GM21786 (cell line): ENCODE measurements around the gene B4GALNT3.
"Not testable (repeated sequence)": the region's sequence is repeated elsewhere in the genome, so short reads cannot be mapped to it uniquely, and the experiment has no call there.

Experiments
- ATAC-seq: cut with Tn5 transposase; IDR thresholded peaks from one replicate; pipeline ENCODE4 v1.9.1; 2021; ENCODE audit not compliant: unreplicated experiment

Gene B4GALNT3

GRCh38 chr12:459430-460258 lies at the start of gene B4GALNT3:
TSS of gene B4GALNT3 (plus strand) at chr12:459939. CDS start at chr12:460377, 438 bp downstream.
- no peak for ATAC-seq

DNA sequence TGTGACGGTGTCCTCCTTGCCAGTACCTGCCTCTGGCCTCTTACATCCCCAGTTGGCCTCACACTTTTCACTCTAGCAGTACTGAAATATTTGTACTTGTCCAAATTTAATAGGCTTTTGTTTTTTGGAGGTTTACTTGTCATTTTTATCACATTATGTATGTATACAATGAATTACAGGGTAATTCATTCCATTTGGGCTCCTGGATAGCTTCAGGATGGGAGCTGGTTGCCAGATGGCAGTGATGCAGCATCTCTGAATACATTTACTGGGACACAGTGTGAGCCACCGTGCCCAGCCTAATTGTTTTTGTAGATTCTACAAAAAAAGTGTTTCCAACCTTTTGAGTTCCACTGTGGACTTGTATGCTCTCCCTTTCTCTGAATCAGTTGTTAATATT lies 44.9 kb upstream of the B4GALNT3 start:
- ATAC-seq = no peak

GRCh38 chr12:418432-418831 lies 41.3 kb upstream of the B4GALNT3 start:
- no peak for ATAC-seq

- ATAC-seq = no peak
Measured at GRCh38 chr12:422526-422925, 37.2 kb upstream of the B4GALNT3 start.

DNA sequence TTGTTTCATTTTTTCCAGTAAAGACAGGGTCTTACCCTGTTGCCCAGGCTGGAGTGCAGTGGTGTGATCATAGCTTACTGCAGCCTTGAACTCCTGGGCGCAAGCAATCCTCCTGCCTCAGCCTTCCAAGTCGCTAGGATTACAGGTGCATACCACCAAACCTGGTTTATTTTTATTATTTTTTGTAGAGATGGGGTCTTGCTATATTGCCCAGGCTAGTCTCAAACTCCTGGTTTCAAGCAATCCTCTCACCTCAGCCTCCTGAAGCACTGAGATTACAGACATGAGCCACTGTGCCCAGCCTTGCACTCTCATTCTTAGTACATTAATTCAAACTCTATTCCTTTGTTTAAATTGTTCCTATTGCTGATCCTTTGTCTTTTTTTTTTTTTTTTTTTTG lies 24.0 kb upstream of the B4GALNT3 start:
- ATAC-seq = not testable (repeated sequence)

DNA sequence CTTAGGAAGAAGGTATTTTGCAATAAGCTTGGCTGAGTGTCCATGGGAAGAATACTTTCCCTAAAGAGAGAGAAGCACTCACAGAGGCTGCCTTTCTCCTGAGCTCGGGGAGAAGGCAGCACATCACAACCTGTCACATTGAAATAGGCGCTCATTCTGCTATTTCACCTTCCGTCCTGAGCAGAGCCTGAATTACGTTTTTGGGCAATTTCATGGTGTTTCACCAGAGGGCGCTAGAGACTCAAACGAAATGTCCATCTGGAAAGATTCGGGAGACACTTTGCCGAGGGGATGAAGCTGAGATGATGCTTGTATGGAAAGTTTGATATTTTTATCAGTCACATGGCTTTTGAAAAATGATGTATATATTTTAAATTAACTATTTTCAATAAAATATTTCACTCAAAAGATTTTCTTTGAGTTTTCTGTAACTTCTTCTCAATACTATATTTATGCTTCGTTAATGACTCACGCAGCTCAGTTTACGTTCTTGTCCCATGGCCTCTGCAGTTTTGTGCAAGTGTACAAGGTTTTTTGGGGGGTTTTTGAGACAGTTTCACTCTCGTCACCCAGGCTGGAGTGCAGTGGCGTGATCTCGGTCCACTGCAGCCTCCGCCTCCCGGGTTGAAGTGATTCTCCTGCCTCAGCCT lies 17.4 kb upstream of the B4GALNT3 start:
- ATAC-seq = no peak

DNA sequence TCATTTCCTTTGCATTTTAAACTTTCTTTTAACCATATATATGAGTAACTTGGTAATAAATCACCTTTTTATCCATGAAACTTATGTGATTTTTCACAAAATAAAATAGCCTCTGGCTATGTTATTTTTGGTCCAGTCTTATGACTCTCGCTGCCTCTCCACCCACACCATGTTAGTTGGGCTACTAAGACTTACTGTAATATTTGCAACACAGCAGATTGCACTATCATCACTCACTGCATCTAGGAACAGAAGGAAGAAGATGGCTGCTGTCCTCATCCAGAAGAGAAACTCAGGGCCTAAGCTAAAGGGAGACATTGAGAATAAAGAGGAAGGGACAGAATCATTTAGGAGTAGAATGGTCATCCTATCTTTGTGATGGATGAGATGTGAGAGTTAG lies 12.6 kb upstream of the B4GALNT3 start:
- no peak for ATAC-seq

- no peak for ATAC-seq
Measured at GRCh38 chr12:449203-449602, 10.5 kb upstream of the B4GALNT3 start.

DNA sequence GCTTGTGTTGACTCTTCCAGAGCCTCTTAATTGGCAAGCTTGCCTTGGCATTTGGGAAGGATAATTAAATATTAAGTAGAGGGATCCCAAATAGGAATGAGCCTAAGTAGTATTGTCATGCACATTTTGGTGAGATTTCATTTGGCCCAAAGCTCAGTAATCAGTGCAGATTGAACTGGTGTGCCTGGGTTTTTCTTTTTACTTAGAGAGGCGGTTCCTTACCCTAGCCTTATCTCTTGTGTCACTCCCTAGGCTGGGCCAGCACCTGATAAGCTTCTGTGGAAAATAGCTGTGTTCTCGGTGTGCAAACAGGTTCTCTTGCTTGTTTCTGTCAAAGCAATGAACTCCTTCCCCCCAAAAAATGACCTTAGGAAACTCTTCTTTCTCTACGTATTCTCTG lies 9.3 kb upstream of the B4GALNT3 start:
- ATAC-seq = no peak

DNA sequence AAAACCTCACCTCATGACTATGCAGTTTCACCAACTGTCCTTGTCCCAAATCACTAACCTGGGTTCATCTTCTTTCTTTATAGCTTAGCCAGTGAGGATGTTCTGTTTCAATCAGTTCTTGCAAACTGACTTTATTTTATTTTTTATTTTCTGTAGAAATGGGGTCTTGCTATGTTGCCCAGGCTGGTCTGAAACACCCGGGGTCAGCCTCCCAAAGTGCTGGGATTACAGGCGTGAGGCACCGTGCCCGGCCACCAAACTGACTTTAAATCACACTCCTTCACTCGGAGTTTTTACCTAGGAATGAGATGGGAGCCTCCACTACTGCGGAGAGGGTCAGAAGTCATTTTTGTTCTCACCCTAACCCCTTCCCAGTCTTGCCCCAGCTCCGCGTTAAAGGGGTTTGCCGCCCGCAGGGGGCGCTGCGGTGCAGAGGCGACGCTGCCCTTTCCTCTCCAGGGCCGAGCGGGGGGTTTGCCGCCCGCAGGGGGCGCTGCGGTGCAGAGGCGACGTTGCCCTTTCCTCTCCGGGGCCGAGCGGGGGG lies 7.0 kb upstream of the B4GALNT3 start:
- ATAC-seq = no peak

GRCh38 chr12:454833-455232 lies 4.9 kb upstream of the B4GALNT3 start:
- no peak for ATAC-seq

GRCh38 chr12:455821-456220 lies 3.9 kb upstream of the B4GALNT3 start:
- no peak for ATAC-seq

DNA sequence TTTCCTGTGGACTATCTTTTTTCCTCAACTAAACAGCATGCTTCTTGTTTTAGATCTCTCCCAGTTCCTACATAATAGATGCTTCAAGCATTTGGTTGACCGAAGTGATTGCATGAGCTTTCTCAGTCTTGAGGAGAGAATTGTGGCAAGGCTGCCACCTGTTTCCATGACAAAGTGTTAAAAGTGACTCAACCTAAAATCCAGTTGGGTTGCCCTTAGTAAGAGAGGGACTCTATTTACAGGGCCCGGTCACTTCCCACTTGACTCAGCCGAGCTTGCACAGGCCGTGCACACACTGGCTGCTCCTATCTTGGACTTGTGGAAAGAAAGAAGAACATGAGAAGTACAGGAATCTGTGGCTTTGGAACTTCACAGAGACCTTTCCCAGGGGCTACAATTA lies 2.1 kb upstream of the B4GALNT3 start:
- ATAC-seq = no peak

DNA sequence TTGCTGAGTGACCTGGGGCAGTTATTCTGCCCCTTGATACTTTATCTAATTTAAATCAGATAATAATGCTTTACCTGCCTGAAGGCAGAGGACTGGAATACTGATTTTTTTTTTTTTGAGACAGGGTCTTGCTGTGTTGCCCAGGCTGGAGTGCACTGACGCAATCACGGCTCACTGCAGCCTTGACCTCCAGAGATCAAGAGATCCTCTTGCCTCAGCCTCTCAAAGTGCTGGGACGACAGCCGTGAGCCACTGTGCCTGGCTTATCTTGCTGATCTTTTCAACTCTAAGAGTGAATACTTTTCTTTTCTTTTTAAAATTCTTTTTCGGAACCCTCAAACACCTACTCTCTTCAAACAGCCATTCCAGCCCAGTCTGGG lies 699 bp upstream of the B4GALNT3 start:
- ATAC-seq = no peak

GRCh38 chr12:460261-461230 lies 807 bp downstream of the B4GALNT3 start:
- ATAC-seq = no peak

GRCh38 chr12:461425-461824 lies 1.7 kb downstream of the B4GALNT3 start:
- ATAC-seq = no peak

DNA sequence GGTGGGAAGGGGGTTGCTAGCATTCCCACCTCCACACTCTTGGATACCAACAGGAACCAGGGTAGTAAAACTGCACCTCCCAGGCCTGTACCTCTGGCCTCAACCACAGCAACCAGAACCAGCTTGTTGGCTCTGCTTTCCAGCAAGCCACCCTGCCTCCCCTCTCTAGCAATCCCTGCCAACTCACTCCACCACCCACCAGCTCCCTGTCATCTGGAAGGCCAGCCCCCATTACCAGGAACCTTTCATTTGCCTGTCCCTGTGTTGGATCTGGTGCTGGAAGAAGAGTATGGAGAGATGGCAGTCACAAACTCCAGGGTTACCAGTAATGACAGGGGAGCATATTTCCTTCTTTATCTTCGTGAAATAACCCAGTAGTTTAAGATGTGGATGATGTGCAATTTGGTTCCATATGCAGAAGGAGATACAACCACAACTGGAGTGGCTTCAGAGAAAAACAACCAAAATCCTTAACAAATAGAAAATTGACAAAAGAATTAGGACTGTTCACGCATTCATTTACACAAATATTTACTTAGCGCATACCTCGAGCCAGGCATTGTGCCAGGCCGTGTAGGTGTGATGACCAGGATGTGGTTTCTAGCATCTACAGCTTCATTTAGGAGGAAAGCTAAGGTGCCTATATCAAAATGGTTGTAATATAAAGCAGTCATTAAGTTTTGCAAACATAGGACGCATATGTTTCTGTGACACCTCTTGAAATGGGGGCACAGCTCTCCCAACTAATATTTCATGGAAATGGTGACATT lies 3.4 kb downstream of the B4GALNT3 start:
- ATAC-seq = no peak

DNA sequence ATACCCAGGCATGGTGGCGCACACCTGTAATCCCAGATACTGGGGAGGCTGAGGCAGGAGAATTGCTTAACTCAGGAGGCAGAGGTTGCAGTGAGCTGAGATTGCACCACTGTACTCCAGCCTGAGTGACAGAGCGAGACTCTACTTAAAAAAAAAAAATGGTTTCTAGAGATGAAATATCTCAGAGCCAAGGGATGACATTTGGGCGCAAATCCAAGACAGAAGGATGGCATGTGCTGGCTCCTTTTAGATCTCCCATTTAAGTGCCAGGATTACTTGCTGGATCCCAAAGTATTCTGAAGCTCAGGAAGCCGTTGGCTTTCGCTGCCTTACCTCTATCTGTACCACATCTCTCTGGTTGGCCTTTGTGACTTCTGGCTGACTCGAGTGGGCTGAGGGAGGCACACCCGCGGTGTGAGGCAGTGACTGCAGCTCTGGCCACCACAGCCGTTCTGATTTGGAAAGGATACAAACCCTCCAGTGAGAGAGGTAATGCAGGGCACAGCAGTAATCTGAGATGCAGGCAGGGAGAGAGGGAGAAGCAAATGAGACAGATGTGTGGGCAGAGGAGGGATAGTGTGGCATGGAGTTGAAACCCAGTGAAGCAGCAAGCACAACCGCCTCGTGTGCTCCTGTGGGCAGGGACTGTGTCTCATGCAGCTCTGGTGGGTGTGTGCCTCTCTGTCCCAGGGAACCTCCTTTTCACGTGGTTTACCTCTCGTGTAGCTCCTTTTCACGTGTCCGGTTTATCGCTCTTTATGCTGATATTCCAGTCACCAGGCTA lies 4.9 kb downstream of the B4GALNT3 start:
- no peak for ATAC-seq

- no peak for ATAC-seq
Measured at GRCh38 chr12:466039-466438, 6.3 kb downstream of the B4GALNT3 start.

DNA sequence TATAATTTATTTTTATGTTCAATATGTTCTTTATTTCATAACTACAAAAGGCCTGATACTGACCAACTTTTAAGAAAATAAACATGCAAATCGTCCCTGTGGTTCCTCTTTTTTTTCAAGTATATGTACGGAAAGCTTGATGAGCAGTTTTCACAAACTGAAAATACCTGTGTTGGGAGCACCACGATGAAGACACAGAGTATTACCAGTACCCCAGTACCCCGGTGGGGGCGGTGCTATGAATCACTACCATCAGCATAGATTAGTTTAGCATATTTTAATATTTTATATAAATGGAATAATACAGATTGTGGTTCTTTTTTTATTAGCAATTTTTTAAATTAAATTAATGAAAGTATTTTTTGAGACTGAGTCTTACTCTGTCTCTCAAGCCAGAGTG lies 7.0 kb downstream of the B4GALNT3 start:
- no peak for ATAC-seq
